Measurements from ENCODE around the gene CIAO2B.
"Not testable (repeated sequence)": the region's sequence is repeated elsewhere in the genome, so short reads cannot be mapped to it uniquely, and the experiment has no call there.

Gene CIAO2B

GRCh38 chr16:66903544-66904427, 30.4 kb downstream of the CIAO2B start:
- no peak for DNase-seq (ENCODE audit: low read depth)

DNA sequence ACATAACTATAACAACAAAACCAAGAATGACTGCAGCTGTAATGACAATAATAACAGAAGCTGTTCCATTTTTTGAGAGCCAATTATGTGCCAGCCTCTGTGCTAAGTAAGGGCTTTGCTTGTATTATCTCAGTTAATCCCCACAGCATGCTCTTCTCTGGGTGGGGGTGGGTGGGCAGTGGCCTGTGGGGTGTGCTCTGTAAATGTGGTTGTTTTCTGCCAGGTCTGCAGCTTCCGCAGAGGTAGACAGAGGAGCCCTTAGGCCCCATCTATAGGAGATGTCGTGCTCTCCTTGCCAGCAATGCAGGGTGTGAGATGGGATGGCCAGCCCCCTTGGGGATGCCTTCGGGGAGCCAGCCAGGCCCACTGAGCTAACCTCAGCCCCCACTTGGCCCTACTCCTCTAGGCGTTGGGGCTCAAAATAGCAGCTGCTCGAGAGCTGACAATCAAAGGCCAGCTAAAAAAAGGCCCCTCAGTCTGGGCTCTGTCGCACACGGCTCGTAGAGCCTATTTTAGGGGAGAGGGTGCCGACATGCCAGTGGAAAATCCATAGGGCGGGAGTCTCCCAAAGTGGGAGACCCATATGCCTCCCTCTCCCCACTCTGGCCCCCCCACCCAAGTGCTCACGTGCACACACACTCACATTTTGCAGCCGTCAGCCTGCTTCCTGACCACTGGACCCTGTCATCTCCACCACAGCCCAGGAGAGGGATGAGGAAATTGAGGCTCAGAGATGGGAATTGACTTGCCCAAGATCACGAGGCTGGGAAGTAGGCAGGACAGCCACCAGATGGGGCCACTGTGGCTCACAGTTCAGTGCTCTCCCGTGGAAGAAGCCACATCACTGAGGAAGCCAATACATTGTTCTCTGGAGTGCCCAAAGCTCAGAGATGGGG, 31.3 kb downstream of the CIAO2B start:
- no peak for DNase-seq (ENCODE audit: low read depth)

- DNase-seq (ENCODE audit: low read depth): no peak
Observed at GRCh38 chr16:66901626-66902025, 32.6 kb downstream of the CIAO2B start.

- DNase-seq (ENCODE audit: low read depth): no peak
Observed at GRCh38 chr16:66900721-66901441, 33.3 kb downstream of the CIAO2B start.

DNA sequence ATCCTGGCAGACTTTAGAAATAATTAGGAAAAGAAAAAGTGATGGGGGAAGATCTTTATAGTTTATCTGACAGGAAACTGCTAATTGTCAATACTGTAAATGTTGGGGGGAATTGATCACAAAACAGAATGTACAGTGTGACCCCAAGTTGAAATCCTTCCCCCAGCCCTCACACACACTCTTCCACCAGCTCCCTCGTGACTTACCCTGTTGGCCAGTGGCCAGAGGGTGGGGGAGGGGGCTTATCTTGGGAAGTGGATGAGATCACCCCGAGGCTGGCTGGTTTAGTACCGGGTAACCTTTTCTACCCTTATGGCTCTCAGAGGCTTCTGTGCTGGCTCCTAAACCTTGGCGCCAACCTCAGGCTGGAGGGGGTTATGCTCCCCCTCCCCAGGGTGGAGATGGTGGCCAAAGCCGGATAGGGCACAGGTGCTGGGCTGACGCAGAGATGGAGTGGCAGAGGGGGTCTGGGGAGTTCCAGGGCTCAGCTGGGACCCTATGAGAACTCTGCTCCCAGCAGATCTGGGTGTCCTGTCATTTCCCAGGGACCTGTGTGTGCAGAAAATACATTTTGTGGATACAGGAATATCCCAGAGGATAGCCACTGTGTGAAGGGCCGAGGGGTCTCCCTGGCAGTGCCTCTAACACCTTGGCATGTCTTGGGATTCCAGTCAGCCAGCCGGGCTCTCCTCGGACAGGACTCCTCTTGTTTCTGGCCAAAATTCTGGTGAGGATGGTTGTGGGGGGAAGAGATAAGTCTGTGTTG, 34.1 kb downstream of the CIAO2B start:
- DNase-seq (ENCODE audit: low read depth): no peak

GRCh38 chr16:66899310-66899944, 34.8 kb downstream of the CIAO2B start:
- no peak for DNase-seq (ENCODE audit: low read depth)

DNA sequence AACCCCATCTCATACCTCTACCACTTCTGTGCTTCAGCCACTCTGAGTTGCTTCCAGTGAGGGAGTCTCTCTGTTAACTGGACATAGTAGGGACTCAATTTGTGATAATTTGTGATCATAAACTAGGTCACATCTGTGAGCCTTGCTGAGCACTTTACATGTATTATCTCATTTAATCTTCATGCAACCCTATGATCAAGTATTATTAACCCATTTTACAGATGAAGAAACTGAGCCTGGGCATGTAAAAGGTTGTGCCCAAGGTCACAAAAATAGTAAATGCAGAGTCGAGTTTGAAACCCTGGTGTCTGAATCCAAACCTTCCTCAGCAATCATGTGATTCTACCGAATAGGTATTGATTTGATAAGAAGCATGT, 35.3 kb downstream of the CIAO2B start:
- no peak for DNase-seq (ENCODE audit: low read depth)

DNA sequence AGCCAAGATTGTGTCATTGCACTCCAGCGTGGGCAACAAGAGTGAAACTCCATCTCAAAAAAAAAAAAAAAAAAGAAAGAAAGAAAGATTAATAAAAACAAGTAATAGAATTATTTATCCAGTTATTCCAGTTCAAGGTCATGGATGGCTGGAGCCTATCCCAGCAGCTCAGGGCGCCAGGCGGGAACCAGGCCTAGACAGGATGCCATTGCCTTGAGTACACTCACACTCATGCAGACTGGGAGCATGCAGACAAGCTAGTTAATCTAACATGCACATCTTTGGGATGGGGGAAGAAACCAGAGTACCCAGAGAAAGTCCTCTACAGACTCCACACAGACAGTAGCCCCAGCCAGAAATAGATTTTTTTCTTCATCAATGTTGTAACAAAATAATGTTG, 36.0 kb downstream of the CIAO2B start:
- DNase-seq (ENCODE audit: low read depth): no peak

DNA sequence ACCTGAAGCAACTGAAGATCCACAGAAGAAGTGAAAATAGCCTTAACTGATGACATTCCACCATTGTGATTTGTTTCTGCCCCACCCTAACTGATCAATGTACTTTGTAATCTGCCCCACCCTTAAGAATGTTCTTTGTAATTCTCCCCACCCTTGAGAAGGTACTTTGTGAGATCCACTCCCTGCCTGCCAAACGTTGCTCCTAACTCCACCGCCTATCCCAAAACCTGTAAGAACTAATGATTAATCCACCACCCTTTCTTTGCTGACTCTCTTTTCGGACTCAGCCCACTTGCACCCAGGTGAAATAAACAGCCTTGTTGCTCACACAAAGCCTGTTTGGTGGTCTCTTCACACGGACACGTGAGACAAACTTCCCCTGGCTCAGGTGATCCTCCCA, 37.5 kb downstream of the CIAO2B start:
- DNase-seq (ENCODE audit: low read depth): not testable (repeated sequence)

GRCh38 chr16:66895999-66896398, 38.2 kb downstream of the CIAO2B start:
- DNase-seq (ENCODE audit: low read depth): no peak

DNA sequence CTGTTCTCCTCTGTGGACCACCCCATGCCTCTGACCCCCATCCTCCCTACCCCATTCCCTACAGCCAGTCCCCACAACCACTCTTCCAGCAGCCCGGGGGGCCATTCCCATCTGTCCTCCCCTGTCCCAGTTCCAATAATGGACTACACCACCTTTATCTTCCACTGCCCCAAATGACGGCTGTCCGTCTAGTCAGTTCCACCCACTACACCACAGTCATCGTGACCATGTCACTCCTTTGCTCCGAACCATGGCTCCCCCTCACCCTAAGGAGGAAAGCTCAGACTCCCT, 38.6 kb downstream of the CIAO2B start:
- no peak for DNase-seq (ENCODE audit: low read depth)

DNA sequence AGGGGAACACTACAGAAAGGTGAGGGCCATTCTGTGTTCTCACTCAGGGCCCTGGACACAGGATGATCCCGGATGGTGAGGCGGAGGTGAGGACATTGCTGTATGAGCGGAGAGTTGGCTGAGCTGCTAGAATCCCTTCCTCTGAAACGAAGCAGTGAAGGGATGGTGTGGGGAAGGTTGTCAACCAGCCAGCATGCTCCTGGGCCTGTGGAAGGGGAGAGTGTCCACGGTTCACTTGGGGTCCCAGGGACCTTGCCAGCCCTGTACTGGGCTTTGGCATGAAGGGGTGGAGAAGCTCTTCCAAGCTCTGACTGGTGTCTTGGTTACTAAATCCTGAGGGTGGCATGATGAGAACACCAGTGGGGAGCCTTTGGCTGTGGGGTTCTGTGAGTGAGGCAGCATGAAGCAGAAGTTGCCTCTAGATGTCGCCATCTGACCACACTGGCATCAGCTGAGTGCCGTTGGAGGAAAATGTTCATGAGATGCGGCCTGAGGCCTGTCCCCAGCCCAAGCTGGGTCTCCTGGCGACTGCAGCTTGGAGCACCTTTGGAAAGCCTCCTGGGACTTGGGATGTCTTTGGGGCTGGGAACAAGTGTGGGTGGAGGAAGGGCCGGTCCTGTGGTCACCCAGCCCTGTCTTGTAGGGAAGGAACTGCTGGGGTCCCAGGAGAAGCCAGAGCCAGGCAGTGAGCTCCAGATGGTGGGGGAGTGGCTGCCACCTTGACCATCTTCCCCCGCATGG, 39.1 kb downstream of the CIAO2B start:
- no peak for DNase-seq (ENCODE audit: low read depth)

DNA sequence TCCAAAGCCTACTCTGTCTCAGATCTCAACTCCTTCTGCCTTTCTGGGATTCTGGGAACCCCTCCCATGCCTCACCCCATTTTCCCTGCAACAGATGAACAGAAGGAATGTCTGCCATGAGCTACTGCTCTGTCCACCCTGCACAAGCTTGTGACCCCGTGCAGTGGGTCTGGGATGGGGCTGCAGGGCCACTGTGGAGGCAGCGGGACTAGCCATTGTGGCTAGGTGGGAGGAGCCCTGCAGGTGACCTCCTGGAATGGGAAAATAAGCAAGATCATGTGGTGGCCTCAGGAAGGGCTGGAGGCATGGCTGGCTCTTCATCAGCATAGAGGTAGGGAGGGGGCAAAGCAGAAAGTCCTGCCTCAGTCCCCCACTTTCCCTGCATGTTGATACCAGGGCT, 40.1 kb downstream of the CIAO2B start:
- DNase-seq (ENCODE audit: low read depth): no peak

GRCh38 chr16:66891797-66892196, 42.4 kb downstream of the CIAO2B start:
- no peak for DNase-seq (ENCODE audit: low read depth)

- DNase-seq (ENCODE audit: low read depth): no peak
Observed at GRCh38 chr16:66891360-66891759, 42.8 kb downstream of the CIAO2B start.

DNA sequence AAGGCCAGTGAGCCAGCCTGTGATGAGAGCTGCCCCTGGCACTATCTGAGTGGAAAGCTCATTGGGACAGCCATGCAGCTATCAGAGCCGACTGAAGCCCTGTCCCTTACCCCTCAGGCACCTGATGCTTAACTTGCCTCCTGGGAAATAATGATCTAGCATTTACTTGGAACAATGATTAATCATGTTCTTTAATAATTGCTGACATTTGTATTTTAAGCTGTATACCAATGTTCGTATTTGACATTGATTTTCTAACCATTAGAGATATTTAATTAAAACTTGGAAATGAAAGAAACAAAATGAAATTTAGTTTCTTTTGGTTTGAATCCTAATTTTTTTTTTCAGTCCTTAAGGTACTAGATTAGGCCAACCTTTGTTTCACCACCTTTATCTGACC, 43.4 kb downstream of the CIAO2B start:
- DNase-seq (ENCODE audit: low read depth): no peak

GRCh38 chr16:66889622-66890021, 44.6 kb downstream of the CIAO2B start:
- DNase-seq (ENCODE audit: low read depth): no peak

- DNase-seq (ENCODE audit: low read depth): no peak
Observed at GRCh38 chr16:66888647-66889615, 45.3 kb downstream of the CIAO2B start.

GRCh38 chr16:66886914-66887313, 47.3 kb downstream of the CIAO2B start:
- DNase-seq (ENCODE audit: low read depth): no peak

Data from T-helper 22 cell (primary cell).